Tibial nerve (tissue), 4 donors: ENCODE data around the gene KCNN1. TPM values are rescaled to one million over a fixed set of nuclear protein-coding genes. Genes with fewer than 3 reads are reported as not detected.

Experiments used
- DNase-seq, 2 donors: peaks; one replicate each; pipeline ENCODE4 v3.0.0-alpha.2; 2019; ENCODE audit warnings: low spot score in 2 of 2
- H3K27ac ChIP-seq, 4 donors: fragments of 200-600 bp; sonication (generic) in 3 of 4; one replicate each; pipeline ENCODE4 v1.5.1; 2017 to 2019; ENCODE audit warnings: mild to moderate bottlenecking in 1 of 4
- H3K27me3 ChIP-seq, 2 donors: fragments of 200-600 bp; sonication (generic) in 1 of 2; one replicate each; pipeline versions ENCODE4 v1.5.1 to v1.6.0; 2017 to 2019
- H3K36me3 ChIP-seq, 3 donors: fragments of 200-600 bp; sonication (generic); one replicate each; pipeline ENCODE4 v1.5.1; 2018 to 2019
- H3K4me1 ChIP-seq, 4 donors: fragments of 200-600 bp; sonication (generic) in 3 of 4; one replicate each; pipeline ENCODE4 v1.5.1; 2017 to 2019
- H3K4me3 ChIP-seq, 4 donors: fragments of 200-600 bp; sonication (generic) in 3 of 4; one replicate each; pipeline ENCODE4 v1.5.1; 2017 to 2019; ENCODE audit warnings: mild to moderate bottlenecking in 1 of 4, moderate library complexity in 1 of 4
- H3K9me3 ChIP-seq, 4 donors: fragments of 200-600 bp; sonication (generic) in 3 of 4; one replicate each; pipeline ENCODE4 v1.5.1; 2017 to 2019
- EP300 ChIP-seq, 2 donors: sonication (generic); formaldehyde crosslinking; IDR thresholded peaks; one replicate each; pipeline ENCODE4 v1.6.1; 2017; ENCODE audit warnings: antibody characterized with exemption in 2 of 2, mild to moderate bottlenecking in 1 of 2
- POLR2A ChIP-seq, 2 donors: fragments of 450-650 bp; IDR thresholded peaks; one replicate each; pipeline ENCODE4 v1.6.1; 2017; ENCODE audit warnings: antibody characterized with exemption in 2 of 2, mild to moderate bottlenecking in 2 of 2, moderate library complexity in 2 of 2
- WGBS, 2 donors: methylation state at CpG; one replicate each; pipeline ENCODE4 v1.1.5; 2018; 5-methylcytosine and 5-hydroxymethylcytosine counted together
- total RNA-seq, 4 donors: library from RNA; depleted of rRNA; stranded (reverse); fragments of >200 nt; gene quantifications; one replicate each; pipeline ENCODE4 v1.1.0, GENCODE V29; 2016
- TF ChIP-seq, protein P1 (sequence below), 5 experiments: fragments of 200-600 bp in 3 of 5; fragments of 450-650 bp in 2 of 5; sonication (generic) in 3 of 5; IDR thresholded peaks; one replicate each; pipeline ENCODE4 v1.5.1; 2016 to 2019; ENCODE audit warnings: antibody characterized with exemption in 5 of 5, mild to moderate bottlenecking in 3 of 5, moderate library complexity in 2 of 5

The KCNN1 gene
- total RNA-seq, 4 donors from 2014 or later: under 0.01 TPM; not detected in 3

DNA sequence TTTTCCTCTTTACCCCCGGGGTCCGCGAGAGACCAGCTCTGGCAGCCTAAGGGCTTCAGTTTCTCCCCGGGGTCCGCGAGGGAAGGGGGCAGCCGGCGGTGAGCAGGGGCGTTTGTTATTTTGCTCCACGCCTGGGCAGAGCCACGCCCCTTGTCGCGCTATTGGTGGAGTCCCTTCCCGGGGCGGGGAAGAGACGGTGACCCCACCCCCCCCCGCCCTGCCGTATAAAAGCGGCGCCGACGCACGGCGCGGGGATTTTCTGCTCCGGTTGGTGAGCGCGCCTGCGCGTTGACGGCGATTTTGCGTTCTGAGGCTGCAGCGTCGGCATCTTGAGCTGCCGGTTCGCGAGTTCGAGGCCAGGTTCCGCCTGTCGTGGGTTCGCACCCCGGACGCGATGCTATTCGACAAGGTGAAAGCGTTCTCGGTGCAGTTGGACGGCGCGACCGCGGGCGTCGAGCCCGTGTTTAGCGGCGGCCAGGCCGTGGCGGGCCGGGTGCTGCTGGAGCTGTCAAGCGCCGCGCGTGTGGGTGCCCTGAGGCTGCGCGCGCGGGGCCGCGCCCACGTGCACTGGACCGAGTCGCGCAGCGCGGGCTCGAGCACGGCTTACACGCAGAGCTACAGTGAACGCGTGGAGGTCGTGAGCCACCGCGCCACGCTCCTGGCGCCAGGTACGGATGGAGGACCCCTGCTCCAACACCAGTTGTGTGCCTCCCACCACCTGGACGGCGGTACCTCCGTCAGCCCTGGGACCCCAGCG lies 41.2 kb downstream of the KCNN1 start, which contains the start of gene ARRDC2:
TSS of gene ARRDC2 (plus strand) at position 254 of the 757 bp plus-strand sequence. CDS start at position 395, 141 bp downstream.
- WGBS, 2 donors: 24 to 40% methylated on average over 25 to 80 of the region's 92 CpGs
- peak within 1 kb of the TSS; percentile 50 to 64 (median 55) for H3K4me3 ChIP-seq
- peak; percentile 83 to 92 for DNase-seq
- peaks cover 0 to 40% (median 9%) of the 10 kb centered on the region in 4 donors for H3K4me1 ChIP-seq
- H3K27me3 ChIP-seq: no peaks in the 10 kb centered on the region
- peaks cover 4 to 49% (median 21%) of the 10 kb centered on the region in 3 donors for H3K36me3 ChIP-seq
- TF ChIP-seq POLR2A (IDR thresholded peaks at IDR 0.05) (peak; percentile 61 to 87), EP300 (IDR thresholded peaks at IDR 0.05) (peak; percentile 41 to 94)
- TF ChIP-seq, protein P1, sequence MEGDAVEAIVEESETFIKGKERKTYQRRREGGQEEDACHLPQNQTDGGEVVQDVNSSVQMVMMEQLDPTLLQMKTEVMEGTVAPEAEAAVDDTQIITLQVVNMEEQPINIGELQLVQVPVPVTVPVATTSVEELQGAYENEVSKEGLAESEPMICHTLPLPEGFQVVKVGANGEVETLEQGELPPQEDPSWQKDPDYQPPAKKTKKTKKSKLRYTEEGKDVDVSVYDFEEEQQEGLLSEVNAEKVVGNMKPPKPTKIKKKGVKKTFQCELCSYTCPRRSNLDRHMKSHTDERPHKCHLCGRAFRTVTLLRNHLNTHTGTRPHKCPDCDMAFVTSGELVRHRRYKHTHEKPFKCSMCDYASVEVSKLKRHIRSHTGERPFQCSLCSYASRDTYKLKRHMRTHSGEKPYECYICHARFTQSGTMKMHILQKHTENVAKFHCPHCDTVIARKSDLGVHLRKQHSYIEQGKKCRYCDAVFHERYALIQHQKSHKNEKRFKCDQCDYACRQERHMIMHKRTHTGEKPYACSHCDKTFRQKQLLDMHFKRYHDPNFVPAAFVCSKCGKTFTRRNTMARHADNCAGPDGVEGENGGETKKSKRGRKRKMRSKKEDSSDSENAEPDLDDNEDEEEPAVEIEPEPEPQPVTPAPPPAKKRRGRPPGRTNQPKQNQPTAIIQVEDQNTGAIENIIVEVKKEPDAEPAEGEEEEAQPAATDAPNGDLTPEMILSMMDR (IDR thresholded peaks at IDR 0.05): no peak
- H3K9me3 ChIP-seq: no peaks in the 10 kb centered on the region
- H3K27ac ChIP-seq: peak within 1 kb of the TSS; percentile 89 to 96 (median 90)

- peak overlapping the region; percentile 89 to 96 (median 90) for H3K27ac ChIP-seq
- TF ChIP-seq EP300 (IDR thresholded peaks at IDR 0.05): no peak
- TF ChIP-seq, protein P1 (IDR thresholded peaks at IDR 0.05): no peak
- TF ChIP-seq POLR2A (IDR thresholded peaks at IDR 0.05): no peak
- H3K4me1 ChIP-seq: peaks cover 0 to 48% (median 9%) of the 10 kb centered on the region in 4 donors
- peak overlapping the region; percentile 50 to 64 (median 55) for H3K4me3 ChIP-seq
- H3K27me3 ChIP-seq: no peaks in the 10 kb centered on the region
- H3K9me3 ChIP-seq: no peaks in the 10 kb centered on the region
- 89 to 98% methylated on average over 5 to 11 of the region's 11 CpGs for WGBS, 2 donors
- peaks cover 4 to 56% (median 23%) of the 10 kb centered on the region in 3 donors for H3K36me3 ChIP-seq
- no peak for DNase-seq
These were observed 41.9 kb downstream of the KCNN1 start for GRCh38 chr19:18008814-18009213.

- no peaks in the 10 kb centered on the region for H3K9me3 ChIP-seq
- H3K4me3 ChIP-seq: peak overlapping the region; percentile 50 to 64 (median 55)
- TF ChIP-seq POLR2A (IDR thresholded peaks at IDR 0.05): no peak
- TF ChIP-seq EP300 (IDR thresholded peaks at IDR 0.05): no peak
- TF ChIP-seq, protein P1 (IDR thresholded peaks at IDR 0.05): no peak
These were observed 42.6 kb downstream of the KCNN1 start for GRCh38 chr19:18009412-18010066.

DNA sequence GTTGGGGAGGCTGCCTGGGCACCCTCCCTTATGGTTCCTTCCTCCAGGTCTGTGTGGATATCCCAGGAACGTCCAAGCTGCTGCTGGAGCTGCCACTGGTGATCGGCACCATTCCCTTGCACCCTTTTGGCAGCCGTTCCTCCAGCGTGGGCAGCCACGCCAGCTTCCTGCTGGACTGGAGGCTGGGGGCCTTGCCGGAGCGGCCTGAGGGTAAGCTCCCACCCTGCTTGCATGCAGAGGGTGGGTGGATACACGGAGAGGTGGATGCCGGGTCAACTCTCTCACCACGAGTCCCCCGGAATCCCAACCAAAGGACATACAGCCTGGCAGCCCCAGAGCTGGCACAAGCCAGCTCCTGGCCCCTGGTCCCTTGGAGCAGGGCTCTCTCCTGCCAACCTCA lies 43.2 kb downstream of the KCNN1 start:
- peak overlapping the region; percentile 50 to 64 (median 55) for H3K4me3 ChIP-seq
- peaks cover 0 to 53% (median 9%) of the 10 kb centered on the region in 4 donors for H3K4me1 ChIP-seq
- no peak for TF ChIP-seq POLR2A (IDR thresholded peaks at IDR 0.05)
- no peak for TF ChIP-seq EP300 (IDR thresholded peaks at IDR 0.05)
- TF ChIP-seq, protein P1 (IDR thresholded peaks at IDR 0.05): no peak
- H3K36me3 ChIP-seq: peaks cover 4 to 64% (median 23%) of the 10 kb centered on the region in 3 donors
- no peak for DNase-seq
- peak overlapping the region in 2 of 4 donors; percentile 90 to 96 for H3K27ac ChIP-seq
- 86 to 90% methylated on average over 2 to 11 of the region's 11 CpGs for WGBS, 2 donors
- no peaks in the 10 kb centered on the region for H3K9me3 ChIP-seq
- H3K27me3 ChIP-seq: no peaks in the 10 kb centered on the region

More at GRCh38 chr19:18009412-18010066, 42.6 kb downstream of the KCNN1 start:
- DNase-seq: no peak
- Histone ChIP-seq H3K4me1 (peaks cover 0 to 53% (median 9%) of the 10 kb centered on the region in 4 donors), H3K27me3 (no peaks in the 10 kb centered on the region), H3K27ac (peak overlapping the region; percentile 89 to 96 (median 90)), H3K36me3 (peaks cover 4 to 62% (median 23%) of the 10 kb centered on the region in 3 donors)
- WGBS, 2 donors: 88 to 96% methylated on average over 25 to 32 of the region's 37 CpGs
